GM12892 (cell line): ENCODE data around the gene DAB1.

Source experiments
- DNase-seq: peaks from one replicate; pipeline ENCODE4 v3.0.0; 2011; ENCODE audit not compliant: insufficient read length
- FAIRE-seq: peaks from 2 replicates; lab custom pipeline; 2011; peaks lifted over from hg19 to GRCh38; lab: Jason Lieb, UNC
- POLR2A ChIP-seq: IDR thresholded peaks from 2 replicates; pipeline ENCODE4 v1.6.1; 2011; ENCODE audit warnings: low read depth, low read length, control low read depth
- POLR2AphosphoS5 ChIP-seq: IDR thresholded peaks from 2 replicates; pipeline ENCODE4 v1.6.1; 2011; ENCODE audit warnings: low read depth, low read length, control low read depth
- TAF1 ChIP-seq: IDR thresholded peaks from 2 replicates; pipeline ENCODE4 v1.6.1; 2011; ENCODE audit warnings: low read depth, mild to moderate bottlenecking, control low read depth, low read length, borderline replicate concordance

DAB1 gene

GRCh38 chr1:57118948-57119603, 304.8 kb downstream of the DAB1 start:
- FAIRE-seq = no peak
- DNase-seq = no peak
- TF ChIP-seq TAF1 (no peak), POLR2A (no peak)

GRCh38 chr1:57117753-57118152, 306.1 kb downstream of the DAB1 start:
- no peak for TF ChIP-seq POLR2A
- TF ChIP-seq POLR2AphosphoS5 = no peak
- no peak for TF ChIP-seq TAF1
- DNase-seq = no peak
- no peak for FAIRE-seq

GRCh38 chr1:57116871-57117270, 307.0 kb downstream of the DAB1 start:
- FAIRE-seq (no peak), DNase-seq (no peak)
- no peak for TF ChIP-seq TAF1
- TF ChIP-seq POLR2AphosphoS5 = no peak
- no peak for TF ChIP-seq POLR2A

- FAIRE-seq = no peak
Measured at GRCh38 chr1:57115030-57115614, 308.7 kb downstream of the DAB1 start.

GRCh38 chr1:57112148-57112547, 311.7 kb downstream of the DAB1 start:
- DNase-seq (no peak), FAIRE-seq (no peak)
- TF ChIP-seq POLR2AphosphoS5 (no peak), TAF1 (no peak), POLR2A (no peak)

More at GRCh38 chr1:57115030-57115614, 308.7 kb downstream of the DAB1 start:
- no peak for DNase-seq
- TF ChIP-seq POLR2A (no peak), POLR2AphosphoS5 (no peak), TAF1 (no peak)

- no peak for DNase-seq
- TF ChIP-seq TAF1 (no peak), POLR2A (no peak), POLR2AphosphoS5 (no peak)
- FAIRE-seq = no peak
Measured at GRCh38 chr1:57111175-57111574, 312.7 kb downstream of the DAB1 start.

- no peak for FAIRE-seq
- DNase-seq = no peak
- TF ChIP-seq POLR2A (no peak), TAF1 (no peak), POLR2AphosphoS5 (no peak)
Measured at GRCh38 chr1:57109883-57110282, 314.0 kb downstream of the DAB1 start.

- no peak for FAIRE-seq
- no peak for TF ChIP-seq TAF1
- no peak for TF ChIP-seq POLR2A
- TF ChIP-seq POLR2AphosphoS5 = no peak
- DNase-seq = no peak
Measured at GRCh38 chr1:57109247-57109646, 314.6 kb downstream of the DAB1 start.

GRCh38 chr1:57106296-57106695, 317.6 kb downstream of the DAB1 start:
- TF ChIP-seq POLR2AphosphoS5 (no peak), TAF1 (no peak), POLR2A (no peak)
- FAIRE-seq (no peak), DNase-seq (no peak)

- no peak for TF ChIP-seq TAF1
- no peak for TF ChIP-seq POLR2A
- TF ChIP-seq POLR2AphosphoS5 = no peak
- DNase-seq (no peak), FAIRE-seq (no peak)
Measured at GRCh38 chr1:57102561-57103326, 321.1 kb downstream of the DAB1 start.

GRCh38 chr1:57101209-57101608, 322.7 kb downstream of the DAB1 start:
- no peak for DNase-seq
- no peak for TF ChIP-seq POLR2A
- TF ChIP-seq TAF1 = no peak
- no peak for TF ChIP-seq POLR2AphosphoS5

More at GRCh38 chr1:57101209-57101608, 322.7 kb downstream of the DAB1 start:
- no peak for FAIRE-seq
